ENCODE results near the gene DAAM2. TPM values are rescaled to one million over a fixed set of nuclear protein-coding genes. Genes with fewer than 3 reads are reported as not detected.

DAAM2 gene
- total RNA-seq, 1 donor from 2014 or later = 22.1 TPM

DNA sequence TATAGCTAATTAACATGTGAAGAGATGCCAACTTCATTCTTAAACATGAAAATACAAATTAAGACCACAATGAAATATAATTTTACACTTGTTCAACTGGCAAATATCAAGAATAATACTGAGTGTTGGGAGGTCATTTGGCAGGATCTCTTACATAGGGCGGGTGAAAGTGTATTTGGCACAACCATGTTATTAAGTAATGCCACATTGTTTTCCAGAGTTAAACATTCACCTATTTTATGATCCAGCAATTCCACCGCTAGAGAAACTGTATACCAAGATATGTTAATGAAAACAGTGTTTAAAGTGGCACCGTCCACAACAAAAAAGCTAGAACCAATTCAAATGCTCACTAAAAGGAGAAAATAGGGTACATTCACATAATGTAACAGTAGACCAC is 128.0 kb downstream of the DAAM2 start:
- no peak for DNase-seq (ENCODE audit: extremely low spot score in 2 of 2)
- Histone ChIP-seq H3K4me3 (no peak overlapping the region), H3K4me1 (no peaks in the 10 kb centered on the region), H3K27ac (no peak overlapping the region), H3K27me3 (no peaks in the 10 kb centered on the region), H3K9me3 (no peaks in the 10 kb centered on the region), H3K36me3 (peaks cover 0 to 20% of the 10 kb centered on the region in 2 donors)
- intact Hi-C loops (cut with DNase I) = no loop called here
- TF ChIP-seq POLR2AphosphoS5 (IDR thresholded peaks at IDR 0.05; ENCODE audit: insufficient read depth in 1 of 2, low read depth in 1 of 2) (no peak), POLR2A (IDR thresholded peaks at IDR 0.05) (no peak)
- TF ChIP-seq, protein P1, sequence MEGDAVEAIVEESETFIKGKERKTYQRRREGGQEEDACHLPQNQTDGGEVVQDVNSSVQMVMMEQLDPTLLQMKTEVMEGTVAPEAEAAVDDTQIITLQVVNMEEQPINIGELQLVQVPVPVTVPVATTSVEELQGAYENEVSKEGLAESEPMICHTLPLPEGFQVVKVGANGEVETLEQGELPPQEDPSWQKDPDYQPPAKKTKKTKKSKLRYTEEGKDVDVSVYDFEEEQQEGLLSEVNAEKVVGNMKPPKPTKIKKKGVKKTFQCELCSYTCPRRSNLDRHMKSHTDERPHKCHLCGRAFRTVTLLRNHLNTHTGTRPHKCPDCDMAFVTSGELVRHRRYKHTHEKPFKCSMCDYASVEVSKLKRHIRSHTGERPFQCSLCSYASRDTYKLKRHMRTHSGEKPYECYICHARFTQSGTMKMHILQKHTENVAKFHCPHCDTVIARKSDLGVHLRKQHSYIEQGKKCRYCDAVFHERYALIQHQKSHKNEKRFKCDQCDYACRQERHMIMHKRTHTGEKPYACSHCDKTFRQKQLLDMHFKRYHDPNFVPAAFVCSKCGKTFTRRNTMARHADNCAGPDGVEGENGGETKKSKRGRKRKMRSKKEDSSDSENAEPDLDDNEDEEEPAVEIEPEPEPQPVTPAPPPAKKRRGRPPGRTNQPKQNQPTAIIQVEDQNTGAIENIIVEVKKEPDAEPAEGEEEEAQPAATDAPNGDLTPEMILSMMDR (IDR thresholded peaks at IDR 0.05) = no peak

DNA sequence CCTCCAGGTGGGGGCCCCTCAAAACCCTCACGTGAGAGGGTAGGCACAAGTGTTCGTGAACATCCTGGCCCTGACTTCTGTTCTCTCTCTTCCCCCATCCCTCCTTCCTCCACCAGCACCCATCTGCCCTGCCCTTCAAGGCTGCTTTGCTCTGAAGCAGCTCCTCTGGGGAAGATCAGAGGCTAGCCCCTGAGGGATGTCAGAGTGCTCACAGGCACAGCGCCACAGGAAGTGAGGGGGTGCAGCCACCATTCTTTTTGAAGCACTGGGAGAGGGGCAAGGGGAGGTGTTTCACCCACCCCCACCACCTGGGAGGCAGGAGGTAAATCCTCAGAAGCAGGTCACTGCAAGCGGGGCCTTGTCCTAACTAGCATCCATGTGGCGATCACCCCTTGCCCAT is 130.6 kb downstream of the DAAM2 start:
- no peaks in the 10 kb centered on the region for H3K9me3 ChIP-seq
- no peak overlapping the region for H3K4me3 ChIP-seq
- no peaks in the 10 kb centered on the region for H3K27me3 ChIP-seq
- H3K4me1 ChIP-seq = no peaks in the 10 kb centered on the region
- intact Hi-C loops (cut with DNase I) = no loop called here
- H3K36me3 ChIP-seq = peaks cover 0 to 14% of the 10 kb centered on the region in 2 donors
- DNase-seq (ENCODE audit: extremely low spot score in 2 of 2) = no peak
- no peak overlapping the region for H3K27ac ChIP-seq
- no peak for TF ChIP-seq POLR2AphosphoS5 (IDR thresholded peaks at IDR 0.05; ENCODE audit: insufficient read depth in 1 of 2, low read depth in 1 of 2)
- TF ChIP-seq, protein P1 (IDR thresholded peaks at IDR 0.05) = no peak
- TF ChIP-seq POLR2A (IDR thresholded peaks at IDR 0.05) = no peak

DNA sequence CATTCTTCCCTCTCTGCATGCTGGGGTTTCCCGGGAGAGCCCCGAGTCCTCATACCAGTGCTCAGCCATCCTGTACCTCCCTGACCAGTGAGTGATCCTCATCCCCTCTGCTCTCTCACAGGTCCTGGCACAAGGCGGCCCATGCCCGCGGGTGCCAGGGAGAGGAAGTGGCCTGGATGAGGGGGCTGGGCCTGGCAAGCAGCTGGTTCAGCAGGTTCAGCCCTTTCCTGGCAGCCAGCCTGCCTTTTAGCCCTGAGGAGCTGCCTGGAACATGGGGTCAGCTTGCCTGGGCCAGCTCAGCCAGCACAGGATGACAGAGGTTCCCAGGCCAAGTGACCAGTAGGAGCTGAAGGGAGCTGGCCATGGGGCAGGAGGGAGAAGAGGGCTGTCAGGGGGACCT is 131.2 kb downstream of the DAAM2 start:
- no peaks in the 10 kb centered on the region for H3K9me3 ChIP-seq
- H3K4me3 ChIP-seq = no peak overlapping the region
- intact Hi-C loops (cut with DNase I) = no loop called here
- TF ChIP-seq, protein P1 (IDR thresholded peaks at IDR 0.05) = no peak
- TF ChIP-seq POLR2A (IDR thresholded peaks at IDR 0.05) = no peak
- no peak for TF ChIP-seq POLR2AphosphoS5 (IDR thresholded peaks at IDR 0.05; ENCODE audit: insufficient read depth in 1 of 2, low read depth in 1 of 2)
- no peaks in the 10 kb centered on the region for H3K4me1 ChIP-seq
- peaks cover 0 to 14% of the 10 kb centered on the region in 2 donors for H3K36me3 ChIP-seq
- H3K27me3 ChIP-seq = no peaks in the 10 kb centered on the region
- DNase-seq (ENCODE audit: extremely low spot score in 2 of 2) = no peak
- H3K27ac ChIP-seq = no peak overlapping the region

DNA sequence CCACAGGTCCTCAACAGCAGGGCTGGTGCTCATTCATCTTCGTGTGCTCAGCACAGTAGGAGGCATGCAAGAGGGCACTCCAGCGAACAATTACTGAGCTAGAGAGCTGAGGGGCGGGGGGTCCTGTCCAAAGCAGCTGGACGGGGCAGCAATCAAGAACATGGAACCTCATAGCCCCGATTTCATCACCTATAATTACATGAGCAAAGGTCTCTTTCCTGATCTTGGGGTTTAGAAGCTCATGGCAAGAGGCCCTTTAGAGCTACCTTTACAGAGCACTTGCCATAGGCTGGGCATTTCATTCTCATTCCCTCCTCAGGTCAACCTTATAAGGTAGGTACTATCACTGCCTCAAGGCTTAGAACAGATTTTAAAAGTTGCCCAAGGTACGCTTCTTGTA is 131.7 kb downstream of the DAAM2 start:
- no peak overlapping the region for H3K4me3 ChIP-seq
- no peaks in the 10 kb centered on the region for H3K27me3 ChIP-seq
- intact Hi-C loops (cut with DNase I) = no loop called here
- no peaks in the 10 kb centered on the region for H3K4me1 ChIP-seq
- TF ChIP-seq POLR2A (IDR thresholded peaks at IDR 0.05) = no peak
- TF ChIP-seq, protein P1 (IDR thresholded peaks at IDR 0.05) = no peak
- DNase-seq (ENCODE audit: extremely low spot score in 2 of 2) = no peak
- peaks cover 0 to 14% of the 10 kb centered on the region in 2 donors for H3K36me3 ChIP-seq
- H3K9me3 ChIP-seq = no peaks in the 10 kb centered on the region
- H3K27ac ChIP-seq = no peak overlapping the region

DNA sequence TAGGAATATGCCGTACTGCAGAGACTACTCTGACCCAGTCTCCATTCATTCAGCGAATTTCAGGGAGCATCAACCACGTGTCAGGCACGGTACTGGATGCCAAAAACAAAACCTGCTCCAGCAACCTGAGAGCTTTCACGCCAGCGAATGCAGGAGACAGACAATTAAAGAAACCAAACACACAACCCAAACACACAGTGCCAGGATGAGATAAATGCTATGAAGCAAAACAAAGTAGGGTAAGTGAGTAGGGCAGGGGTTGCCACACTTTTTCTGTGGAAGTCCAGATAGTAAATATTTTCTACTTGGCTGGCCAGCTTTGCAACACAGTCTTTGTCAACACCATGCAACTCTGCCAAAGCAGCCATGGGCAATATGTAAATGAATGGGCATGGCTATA is 132.1 kb downstream of the DAAM2 start:
- H3K4me3 ChIP-seq = no peak overlapping the region
- intact Hi-C loops (cut with DNase I) = no loop called here
- no peak for TF ChIP-seq POLR2A (IDR thresholded peaks at IDR 0.05)
- no peak for TF ChIP-seq POLR2AphosphoS5 (IDR thresholded peaks at IDR 0.05; ENCODE audit: insufficient read depth in 1 of 2, low read depth in 1 of 2)
- TF ChIP-seq, protein P1 (IDR thresholded peaks at IDR 0.05) = no peak
- no peak for DNase-seq (ENCODE audit: extremely low spot score in 2 of 2)
- no peak overlapping the region for H3K27ac ChIP-seq
- peaks cover 0 to 14% of the 10 kb centered on the region in 2 donors for H3K36me3 ChIP-seq
- H3K27me3 ChIP-seq = no peaks in the 10 kb centered on the region
- H3K9me3 ChIP-seq = no peaks in the 10 kb centered on the region
- no peaks in the 10 kb centered on the region for H3K4me1 ChIP-seq

All from vagina (tissue), 2 donors.